CD4-positive, alpha-beta T cell treated with Interferon alpha-2 for 1 hour (primary cell): ENCODE measurements around the gene ESPNL.
"Not testable (repeated sequence)": the region's sequence is repeated elsewhere in the genome, so short reads cannot be mapped to it uniquely, and the experiment has no call there.

Source experiments
- DNase-seq, 2 donors: peaks; one replicate each; pipeline ENCODE4 v3.0.0-alpha.2; 2020 to 2022

Gene ESPNL

GRCh38 chr2:238161291-238162051 is 61.3 kb downstream of the ESPNL start:
- no peak for DNase-seq

DNA sequence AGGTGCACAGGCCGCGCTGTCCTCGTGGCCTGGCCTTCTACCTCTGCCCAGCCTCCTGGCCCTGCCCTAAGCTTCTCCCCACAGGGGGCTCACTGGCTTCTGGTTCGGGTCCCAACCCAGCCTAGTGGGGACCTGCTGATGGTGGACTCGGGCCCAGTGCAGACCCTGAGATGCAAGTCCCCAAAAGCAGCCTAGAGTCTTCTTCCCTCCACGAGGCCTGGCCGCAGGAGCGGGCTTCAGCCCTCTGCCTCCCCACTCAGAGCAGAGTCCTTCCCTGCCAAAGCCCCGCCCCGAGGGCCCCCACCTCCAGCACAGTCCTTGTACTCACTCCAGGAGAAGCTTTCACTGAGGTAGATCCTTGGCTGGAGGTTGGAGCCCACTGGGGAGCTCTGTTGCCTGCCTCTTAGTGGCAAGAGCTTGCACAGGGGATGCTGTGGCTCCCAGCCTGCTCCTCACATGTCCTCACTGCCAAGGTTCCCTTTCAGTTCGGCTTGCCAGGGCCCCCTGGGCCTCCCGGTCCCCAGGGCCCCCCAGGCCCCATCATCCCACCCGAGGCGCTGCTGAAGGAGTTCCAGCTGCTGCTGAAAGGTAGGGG is 62.2 kb downstream of the ESPNL start:
- no peak for DNase-seq

DNA sequence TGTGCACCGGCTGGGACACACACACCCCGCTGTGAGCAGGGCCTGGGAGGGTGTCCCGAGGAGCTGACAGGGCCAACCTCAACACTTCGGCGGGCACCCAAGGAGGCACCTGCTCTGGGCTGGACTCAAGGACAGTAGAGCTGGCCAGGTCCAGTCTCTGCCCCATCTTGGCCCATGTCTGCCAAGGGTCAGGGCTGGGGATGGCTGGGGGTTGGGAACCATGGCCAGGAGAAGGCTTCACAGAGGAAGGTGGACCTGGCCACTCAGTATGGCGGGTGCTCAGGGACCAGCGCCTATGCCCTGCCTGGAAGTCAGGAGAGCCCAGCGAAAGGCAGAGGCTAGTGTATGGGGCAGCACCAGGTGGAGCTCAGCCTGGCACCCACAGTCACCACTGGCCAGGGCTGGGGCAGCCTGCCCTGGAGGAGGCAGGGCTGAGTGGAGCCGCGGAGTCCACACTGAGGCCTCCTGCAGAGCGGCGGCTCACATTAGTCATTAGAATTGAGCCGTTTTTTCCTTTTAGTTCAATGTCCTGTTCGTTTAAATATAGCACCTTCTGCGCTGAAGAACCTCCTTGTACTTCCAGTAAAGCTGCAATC is 62.8 kb downstream of the ESPNL start:
- no peak for DNase-seq

- no peak for DNase-seq
Measured at GRCh38 chr2:238163481-238164198, 63.5 kb downstream of the ESPNL start.

- no peak for DNase-seq
Measured at GRCh38 chr2:238164906-238165287, 64.8 kb downstream of the ESPNL start.

DNA sequence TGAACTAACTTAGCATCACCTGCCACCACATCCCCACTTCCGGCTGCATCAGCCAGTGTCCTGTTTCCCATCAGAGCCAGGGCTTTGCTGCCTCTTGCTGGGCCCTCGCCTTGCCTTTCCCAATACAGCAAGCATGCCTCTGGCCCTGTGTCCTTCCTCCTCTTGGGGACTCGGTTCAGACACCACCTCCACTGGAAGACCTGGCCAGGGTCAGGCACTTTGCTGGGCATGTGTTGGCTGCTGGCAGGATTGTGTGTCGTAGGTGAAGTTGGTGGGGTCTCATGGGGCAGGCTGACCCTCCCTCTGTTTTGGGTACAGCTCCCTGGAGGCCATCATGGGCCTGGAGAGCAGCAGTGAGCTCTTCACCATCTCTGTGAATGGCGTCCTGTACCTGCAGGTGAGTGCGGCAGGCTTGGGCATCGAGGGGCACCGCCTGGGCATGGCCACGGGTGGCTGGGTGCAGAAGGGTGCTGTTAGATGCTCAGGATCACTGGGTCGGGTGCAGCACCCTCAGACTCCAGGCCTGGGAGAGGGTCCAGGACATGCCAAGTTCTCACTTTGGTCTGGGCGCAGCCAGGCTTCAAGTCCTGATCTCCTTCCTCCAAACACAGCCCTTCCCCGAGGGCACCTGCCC is 65.3 kb downstream of the ESPNL start:
- DNase-seq, result no peak

DNA sequence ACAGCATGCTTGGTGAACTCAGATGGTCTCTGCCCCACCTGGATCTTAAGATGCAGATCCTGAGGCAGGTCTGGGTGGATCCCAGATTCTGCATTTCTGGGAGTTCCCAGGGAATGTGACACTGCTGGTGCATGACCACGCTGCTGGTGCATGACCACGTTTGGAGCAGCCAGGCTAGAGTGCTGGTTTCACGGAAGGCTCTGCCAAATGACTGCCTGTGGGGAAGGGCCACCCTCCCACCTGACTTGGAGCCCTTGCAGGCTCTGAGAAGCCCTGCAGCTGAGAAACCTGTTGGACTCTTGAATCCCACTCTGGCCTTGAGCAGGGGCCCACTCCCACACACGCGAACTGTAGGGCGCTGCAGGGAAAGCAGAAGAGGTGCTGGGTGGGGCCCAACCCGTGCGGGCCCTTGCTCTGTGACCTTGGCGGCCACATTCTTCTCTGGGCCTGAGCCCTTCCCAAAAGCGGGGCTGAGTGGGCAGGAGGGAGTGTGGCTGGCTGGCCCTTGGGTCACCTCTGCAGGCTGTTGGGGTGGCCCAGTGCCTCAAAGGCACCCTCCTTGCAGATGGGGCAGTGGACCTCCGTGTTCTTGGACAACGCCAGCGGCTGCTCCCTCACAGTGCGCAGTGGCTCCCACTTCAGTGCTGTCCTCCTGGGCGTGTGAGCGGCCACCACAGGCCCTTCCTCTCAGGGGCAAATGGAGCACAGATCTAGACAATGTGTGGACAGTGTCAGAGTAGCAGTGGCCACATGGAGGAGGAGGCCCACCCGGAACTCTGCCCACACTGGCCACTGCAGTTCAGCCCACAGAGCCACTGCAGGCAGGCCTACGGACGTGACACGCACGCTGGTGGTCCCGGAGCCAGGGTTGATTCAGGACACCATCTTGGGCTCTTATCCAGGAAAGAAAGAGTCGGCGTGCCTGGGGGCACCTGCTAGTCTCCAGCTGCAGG is 66.5 kb downstream of the ESPNL start:
- DNase-seq, result no peak

GRCh38 chr2:238167344-238167715 is 67.2 kb downstream of the ESPNL start:
- no peak for DNase-seq

- DNase-seq, result no peak
Measured at GRCh38 chr2:238167761-238168160, 67.6 kb downstream of the ESPNL start.

DNA sequence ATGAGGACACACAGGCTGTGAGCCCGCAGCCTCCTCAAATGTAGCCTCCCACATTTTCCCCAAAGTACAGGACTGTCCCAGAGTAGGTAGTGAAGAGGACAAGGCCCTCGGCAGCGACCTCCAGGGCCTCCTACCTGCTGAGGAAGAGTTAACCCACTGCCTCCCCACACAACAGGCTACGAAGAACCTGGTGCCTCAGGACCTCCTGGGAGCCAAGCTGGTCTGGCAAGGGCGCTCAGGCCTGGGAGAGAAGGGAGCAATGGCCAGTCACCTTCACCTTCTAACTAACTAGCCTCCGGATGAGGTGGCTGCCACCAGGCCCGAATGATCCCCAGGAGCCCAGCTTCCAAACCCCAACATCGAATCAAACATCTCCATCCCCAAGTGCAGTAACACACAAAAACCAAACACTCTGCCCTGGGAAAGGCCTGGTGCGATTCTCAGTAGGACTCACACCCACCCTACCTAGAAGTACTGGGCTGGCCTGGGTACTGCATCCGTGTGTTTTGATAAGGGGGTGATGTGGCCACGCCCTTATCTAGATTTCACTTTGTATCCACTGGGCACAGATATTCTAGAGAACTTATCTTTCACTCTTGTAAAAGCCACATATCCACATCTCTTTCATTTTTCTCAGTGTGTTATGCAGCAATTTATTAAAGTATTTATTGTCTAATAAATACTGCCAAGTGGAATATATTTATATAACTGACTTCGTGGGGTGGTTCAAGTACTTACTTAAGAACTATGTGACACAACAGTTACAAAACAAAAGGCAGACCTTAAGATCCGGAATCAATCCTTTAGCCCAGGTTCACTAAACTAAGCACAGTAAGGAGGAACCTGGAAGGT is 68.3 kb downstream of the ESPNL start:
- DNase-seq, result no peak

DNA sequence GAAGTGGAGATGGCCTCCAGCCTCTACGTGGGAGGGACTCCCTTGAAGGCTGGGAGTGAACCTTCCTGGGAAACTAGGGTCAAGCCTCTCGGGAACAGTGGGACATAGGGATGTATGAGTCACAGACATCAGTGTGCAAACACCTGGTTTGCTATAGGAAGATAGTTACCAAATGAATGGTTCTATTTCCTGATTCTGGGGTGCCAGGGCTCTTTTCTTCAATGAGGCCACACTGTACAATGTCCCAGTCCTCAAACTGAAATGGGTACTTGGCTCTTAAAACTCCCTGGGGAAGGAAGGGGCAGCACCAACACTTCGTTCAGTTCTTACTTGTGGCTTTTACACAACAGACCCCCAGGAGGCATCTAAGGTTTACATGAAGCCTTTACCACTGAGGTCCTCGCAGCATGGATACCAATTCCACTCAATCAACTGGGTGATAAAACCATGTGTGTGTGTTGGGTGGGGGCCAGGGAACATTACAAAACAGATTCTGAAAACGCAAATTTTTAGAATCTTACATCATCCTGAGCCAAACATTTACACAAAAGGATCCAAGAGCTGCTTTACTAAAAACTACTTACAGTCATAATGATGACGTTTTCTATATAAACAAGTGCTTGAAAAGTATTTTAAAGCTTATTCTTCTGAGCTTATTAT is 69.0 kb downstream of the ESPNL start:
- DNase-seq, result no peak

DNA sequence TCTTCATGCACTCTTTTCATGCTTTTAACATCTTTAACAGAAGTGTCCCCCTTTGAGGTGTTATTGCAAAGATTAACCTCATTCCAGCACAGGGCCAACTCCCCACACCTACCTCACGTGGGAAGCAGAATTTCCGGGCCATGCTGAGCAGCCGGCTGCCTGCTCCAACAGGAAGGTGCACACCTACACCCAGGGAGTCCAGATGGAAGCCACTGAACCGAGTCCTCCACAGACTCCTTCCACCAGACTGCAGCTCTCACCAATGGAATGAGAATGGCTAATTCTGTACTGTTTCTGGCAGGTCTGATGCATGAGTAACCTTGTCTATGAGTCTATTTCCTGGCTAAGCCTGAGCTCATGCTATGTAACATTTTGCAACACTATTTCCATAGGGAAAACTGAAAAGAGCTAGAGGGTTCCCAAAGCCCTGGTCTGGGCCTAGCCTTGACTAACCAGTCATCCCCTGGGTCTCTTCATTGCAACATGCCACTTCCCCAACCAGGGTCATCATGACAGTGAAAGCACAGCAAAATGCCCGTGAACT is 69.6 kb downstream of the ESPNL start:
- no peak for DNase-seq

GRCh38 chr2:238170386-238171071 is 70.4 kb downstream of the ESPNL start:
- no peak for DNase-seq

DNA sequence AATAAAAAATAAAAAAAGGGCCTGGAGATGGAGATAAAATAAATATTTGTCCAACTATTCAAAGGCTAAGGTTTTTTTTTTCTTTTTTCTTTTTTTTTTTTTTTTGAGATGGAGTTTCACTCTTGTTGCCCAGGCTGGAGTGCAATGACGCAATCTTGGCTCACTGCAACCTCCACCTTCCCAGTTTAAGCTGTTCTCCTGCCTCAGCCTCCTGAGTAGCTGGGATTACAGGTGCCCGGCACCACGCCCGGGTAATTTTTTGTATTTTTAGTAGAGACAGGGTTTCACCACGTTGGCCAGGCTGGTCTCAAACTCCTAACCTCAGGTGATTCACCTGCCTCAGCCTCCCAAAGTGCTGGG is 70.9 kb downstream of the ESPNL start:
- not testable (repeated sequence) for DNase-seq

GRCh38 chr2:238171575-238172187 is 71.5 kb downstream of the ESPNL start:
- no peak for DNase-seq

DNA sequence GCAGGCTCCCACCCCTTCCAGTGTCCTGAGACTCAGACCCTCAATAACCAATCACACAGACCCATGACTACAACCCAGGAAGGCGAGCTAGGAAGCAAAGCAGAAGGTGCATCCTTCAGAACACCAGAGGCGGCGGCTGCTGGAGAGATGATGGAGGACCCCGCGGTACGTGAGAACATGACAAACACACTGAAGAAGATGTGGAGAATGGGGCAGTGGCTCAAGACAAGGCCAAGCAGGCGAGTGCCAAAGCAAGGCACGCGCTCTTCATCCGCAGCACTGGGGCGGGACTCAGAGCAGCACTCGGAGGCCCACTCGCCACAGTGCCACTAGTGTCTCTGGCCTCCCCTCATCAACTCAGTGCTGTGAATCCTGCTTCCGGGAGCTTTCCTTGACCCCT is 72.3 kb downstream of the ESPNL start:
- DNase-seq, result no peak

GRCh38 chr2:238173692-238174091 is 73.6 kb downstream of the ESPNL start:
- DNase-seq, result no peak

DNA sequence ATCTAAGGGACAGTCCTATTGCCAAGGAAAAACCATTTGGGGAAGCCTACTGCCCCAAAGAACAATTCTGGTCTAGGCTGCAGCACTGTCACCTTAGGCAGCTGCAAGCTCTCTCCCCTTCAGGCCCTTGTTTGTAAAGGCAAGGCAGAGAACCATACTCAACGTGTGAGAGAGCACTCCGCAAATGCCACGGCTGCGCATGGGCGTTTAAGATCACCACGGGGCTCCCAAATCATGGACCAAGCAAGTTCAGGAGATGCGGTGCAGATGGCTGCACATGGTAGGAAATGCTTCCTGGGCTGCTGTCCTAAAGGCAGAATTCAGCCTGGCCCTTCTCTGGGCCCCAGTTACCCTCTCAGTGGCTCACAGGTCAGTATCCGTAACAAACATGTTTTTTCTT is 74.2 kb downstream of the ESPNL start:
- no peak for DNase-seq

DNA sequence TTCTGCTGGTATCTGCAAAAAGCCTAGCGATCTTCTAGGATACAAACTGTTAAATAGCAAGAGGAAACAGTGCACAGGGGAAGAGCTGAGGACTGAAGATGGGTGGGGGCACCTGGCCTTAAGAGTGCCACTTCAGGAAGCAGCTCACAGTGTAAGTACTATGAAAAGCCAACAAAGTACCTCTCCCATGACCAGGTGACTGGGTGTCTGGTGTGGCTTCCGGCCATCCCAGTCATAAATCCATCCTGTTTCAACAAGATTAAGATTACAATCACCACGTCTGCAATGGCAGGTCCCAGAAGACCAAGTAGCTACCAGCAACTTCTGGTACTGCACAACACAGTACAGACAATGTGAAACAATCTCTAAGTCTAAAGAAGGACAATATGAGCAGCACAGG is 74.6 kb downstream of the ESPNL start:
- DNase-seq, result no peak
